Hypothalamus (tissue), 51 donors: ENCODE measurements around the gene EPS15.
A peak's percentile ranks its signal among the peaks of the same experiment; 100 is the strongest.
"Not testable (repeated sequence)": the region's sequence is repeated elsewhere in the genome, so short reads cannot be mapped to it uniquely, and the experiment has no call there.

Experiments
- DNase-seq, 51 donors: peaks; one replicate each; lab custom pipeline; 2025; lab: John Stamatoyannopoulos, UW

The EPS15 gene

GRCh38 chr1:51519048-51519864, at the start of gene EPS15:
Gene EPS15 (minus strand): TSS chr1:51519266. CDS start chr1:51519231, 35 bp downstream.
- DNase-seq, result peak; percentile 15 to 89 (median 73)

DNA sequence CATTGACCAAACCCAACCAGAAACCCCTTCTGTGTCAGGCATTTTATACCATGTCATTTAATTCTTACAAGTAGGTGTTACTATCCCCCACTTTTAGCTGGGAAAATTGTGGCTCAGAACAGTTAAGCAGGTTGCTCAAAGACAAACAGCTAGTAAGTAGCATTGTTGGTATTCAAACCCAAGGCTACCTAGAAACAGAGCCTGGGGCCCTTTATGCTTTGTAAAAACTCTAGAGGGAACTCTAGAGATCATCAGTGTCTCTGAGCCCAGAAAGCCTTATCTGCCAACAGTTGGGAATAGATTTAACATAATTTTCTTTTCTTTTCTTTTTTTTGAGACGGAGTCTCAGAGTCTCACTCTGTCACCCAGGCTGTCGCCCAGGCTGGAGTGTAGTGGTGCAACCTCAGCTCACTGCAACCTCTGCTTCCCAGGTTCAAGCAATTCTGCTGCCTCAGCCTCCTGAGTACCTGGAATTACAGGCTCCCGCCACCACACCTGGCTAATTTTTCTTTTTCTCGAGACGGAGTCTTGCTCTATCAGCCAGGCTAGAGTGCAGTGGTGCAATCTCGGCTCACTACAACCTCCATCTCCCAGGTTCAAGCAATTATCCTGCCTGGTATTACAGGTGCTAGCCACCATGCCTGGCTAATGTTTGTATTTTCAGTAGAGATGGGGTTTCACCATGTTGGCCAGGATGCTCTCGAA, 49.3 kb upstream of the EPS15 start:
- DNase-seq, result no peak

DNA sequence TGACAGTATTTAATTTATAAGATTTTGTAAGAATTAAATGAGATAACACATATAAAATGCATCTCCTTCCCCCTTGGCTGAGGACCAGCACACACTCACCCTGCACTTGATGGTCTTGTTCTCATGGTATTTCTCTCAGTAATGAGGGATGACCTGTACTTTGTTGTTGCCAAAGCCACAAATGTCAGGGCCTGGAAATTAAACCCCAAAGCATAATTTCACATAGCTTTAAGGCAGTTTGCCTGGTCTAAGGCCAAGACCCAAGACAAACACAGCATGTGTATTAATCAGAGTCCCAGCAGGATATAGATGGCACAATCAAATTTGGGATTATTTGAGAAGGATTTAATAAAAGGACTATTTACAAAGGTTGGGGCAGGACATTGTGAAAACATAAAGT, 48.6 kb upstream of the EPS15 start:
- no peak for DNase-seq

GRCh38 chr1:51566260-51566659, 47.2 kb upstream of the EPS15 start:
- DNase-seq, result no peak

DNA sequence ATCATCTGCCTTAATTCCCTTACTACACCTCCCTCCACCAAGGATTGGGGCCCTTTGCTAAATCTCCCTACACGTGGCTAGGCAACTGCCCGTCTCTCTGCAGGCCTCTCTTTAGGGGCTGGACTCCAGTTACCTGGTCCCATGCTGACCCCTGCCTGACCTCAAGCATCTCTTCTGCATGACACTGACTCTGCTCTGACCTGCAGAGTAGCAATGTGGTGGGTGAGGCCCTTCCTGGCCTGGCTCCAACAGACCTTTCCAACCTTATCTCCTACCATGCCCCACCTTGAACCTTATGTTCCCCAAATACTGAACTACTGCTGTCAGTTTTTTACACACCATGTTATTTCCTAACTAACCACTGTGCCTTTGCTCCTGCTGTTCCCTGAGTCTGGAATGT, 45.9 kb upstream of the EPS15 start:
- DNase-seq, result no peak

DNA sequence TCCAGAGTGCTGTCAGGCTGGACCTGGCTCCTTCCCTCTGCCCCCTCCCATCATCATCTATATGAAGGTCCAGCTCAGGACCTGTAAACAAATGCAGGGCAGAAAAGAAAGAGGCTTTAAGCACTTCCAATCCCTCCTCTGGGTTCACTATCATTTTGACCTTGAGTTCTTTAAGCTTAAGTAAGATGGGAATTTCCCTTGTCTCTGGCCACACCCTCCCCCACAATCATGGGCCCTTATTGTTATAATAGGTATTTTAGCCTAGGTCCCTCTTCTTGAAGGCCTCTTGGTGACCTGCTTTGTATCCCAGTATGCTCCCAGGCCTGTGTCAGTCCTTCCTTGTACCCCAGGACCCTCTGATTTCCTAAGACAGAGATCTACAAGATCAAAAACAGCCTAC, 45.1 kb upstream of the EPS15 start:
- no peak for DNase-seq

- no peak for DNase-seq
These were observed 42.6 kb upstream of the EPS15 start for GRCh38 chr1:51561702-51562101.

DNA sequence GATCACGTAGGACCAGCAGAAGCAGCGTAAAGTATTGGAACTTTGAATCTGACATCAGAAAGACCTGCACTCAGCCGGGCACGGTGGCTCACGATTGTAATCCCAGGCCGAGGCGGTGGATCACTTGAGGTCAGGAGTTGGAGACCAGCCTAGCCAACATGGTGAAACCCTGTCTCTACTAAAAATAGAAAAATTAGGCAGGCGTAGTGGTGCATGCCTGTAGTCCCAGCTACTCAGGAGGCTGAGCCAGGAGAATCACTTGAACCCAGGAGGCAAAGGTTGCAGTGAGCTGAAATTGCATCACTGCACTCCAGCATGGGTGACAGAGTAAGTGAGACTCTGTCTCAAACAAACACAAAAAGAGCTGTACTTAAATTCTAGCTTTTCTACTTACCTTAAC, 41.8 kb upstream of the EPS15 start:
- not testable (repeated sequence) for DNase-seq

- DNase-seq, result no peak
These were observed 41.0 kb upstream of the EPS15 start for GRCh38 chr1:51560034-51560433.

DNA sequence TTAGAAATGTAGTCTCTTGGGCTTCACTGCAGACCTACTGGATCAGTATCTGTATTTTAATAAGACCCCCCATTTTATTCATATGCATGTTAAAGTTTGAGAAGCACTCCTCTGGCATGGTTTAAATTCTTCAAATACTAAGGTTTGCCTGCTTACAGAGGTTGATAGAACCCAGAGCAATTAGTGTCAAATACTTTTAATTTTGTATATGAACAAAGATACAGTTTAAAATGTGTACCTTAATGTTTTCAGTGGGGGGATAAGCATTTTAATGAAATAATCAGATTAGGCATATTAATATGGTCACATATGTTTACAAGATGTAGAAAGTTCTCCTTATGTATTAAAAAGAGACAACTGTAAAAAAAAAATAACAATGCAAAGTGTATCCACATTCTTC, 40.4 kb upstream of the EPS15 start:
- no peak for DNase-seq

DNA sequence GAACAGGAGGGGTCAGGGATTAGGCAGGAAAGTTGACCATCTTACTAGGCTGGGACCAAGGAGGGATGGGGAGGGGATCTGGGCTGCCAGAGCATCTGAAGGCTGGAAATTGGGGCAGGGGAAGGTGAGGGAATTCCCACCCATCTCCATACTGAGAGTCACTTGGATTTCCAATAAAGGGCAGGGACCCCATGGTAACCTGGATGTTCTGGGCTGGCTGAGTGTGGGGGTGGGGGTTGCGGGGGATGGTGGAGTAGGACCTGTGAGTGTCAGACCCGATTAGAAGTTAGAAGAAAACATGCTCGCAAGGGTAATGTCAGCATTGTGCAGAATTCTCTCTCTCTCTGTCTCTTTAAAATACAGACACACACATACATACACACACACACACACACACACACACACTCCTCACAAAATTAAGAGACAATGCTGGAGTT, 40.0 kb upstream of the EPS15 start:
- DNase-seq, result no peak

DNA sequence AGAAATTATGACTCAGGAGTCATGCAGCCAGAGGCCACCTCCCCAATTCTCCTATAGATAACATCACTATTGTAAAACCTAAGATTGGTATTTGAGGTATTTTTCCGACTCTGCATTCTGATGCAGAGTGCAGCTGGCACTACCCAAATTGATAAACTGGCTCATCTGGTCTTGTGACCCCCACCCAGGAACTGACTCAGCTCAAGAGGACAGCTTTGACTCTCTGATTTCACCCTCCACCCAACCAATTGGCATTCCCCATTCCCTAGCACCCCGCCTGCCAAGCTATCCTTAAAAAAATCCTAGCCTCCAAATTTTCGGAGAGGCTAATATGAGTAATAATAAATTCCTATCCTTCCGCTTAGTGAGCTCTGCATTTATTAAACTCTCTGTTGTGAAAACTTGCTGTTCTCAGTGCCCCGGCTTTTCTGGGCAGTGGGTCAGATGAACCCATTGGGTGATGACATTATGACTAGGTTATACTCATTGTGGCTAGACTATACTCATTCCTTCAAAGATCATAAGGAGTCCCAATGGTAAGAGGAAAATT, 39.4 kb upstream of the EPS15 start:
- DNase-seq, result no peak

GRCh38 chr1:51557168-51557567, 38.1 kb upstream of the EPS15 start:
- no peak for DNase-seq

- DNase-seq, result no peak
These were observed 37.0 kb upstream of the EPS15 start for GRCh38 chr1:51555866-51556619.

DNA sequence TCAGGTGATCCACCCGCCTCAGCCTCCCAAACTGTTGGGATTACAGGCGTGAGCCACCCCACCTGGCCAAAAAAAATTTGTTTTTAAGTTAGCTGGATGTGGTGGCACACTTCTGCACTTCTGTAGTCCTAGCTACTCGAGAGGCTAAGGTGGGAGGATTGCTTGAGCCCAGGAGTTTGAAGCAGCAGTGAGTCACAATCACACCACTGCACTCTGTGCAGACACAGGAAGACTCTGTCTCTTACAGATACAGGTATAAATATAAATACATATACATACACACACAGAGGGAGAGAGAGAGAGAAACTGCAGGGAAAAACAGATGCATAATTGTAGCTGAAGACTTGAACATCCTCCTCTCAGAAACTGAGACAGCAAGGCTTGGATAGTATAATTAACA, 34.8 kb upstream of the EPS15 start:
- no peak for DNase-seq

DNA sequence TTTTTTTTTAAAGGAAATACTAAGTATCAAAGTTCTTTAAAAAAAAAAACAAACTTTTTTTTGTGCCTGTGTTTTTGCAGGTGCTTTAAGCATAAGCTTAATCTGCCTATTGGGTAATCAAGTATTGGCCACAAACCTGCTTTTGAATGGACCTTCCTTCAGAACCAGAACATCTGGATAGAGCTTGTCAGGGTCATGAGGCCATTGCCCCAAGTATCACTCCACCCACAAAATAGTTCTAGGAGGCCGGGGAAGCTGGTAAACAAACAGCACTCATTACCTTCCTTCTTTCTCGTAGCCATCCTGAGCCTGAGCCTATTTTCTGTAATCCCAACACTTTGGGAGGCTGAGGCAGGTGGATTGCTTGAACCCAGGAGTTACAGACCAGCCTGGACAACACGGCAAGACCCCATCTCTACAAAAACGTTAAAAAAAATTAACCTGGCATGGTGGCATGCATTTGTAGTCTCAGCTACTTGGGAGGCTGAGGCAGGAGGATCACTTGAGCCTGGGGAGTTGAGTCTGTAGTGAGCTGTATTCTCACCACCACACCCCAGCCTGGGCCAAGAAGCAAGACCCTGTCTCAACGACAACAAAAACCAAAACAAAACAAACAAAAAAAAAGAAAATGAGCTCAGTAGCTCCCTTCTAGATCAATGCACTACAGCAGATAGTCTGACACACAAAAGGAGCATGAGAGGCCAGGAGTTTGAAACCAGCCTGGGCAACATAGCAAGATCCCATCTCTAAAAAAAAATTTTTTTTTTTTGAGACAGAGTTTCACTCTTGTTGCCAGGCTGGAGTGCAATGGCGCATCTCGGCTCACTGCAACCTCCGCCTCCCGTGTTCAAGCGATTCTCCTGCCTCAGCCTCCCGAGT, 34.1 kb upstream of the EPS15 start:
- no peak for DNase-seq

DNA sequence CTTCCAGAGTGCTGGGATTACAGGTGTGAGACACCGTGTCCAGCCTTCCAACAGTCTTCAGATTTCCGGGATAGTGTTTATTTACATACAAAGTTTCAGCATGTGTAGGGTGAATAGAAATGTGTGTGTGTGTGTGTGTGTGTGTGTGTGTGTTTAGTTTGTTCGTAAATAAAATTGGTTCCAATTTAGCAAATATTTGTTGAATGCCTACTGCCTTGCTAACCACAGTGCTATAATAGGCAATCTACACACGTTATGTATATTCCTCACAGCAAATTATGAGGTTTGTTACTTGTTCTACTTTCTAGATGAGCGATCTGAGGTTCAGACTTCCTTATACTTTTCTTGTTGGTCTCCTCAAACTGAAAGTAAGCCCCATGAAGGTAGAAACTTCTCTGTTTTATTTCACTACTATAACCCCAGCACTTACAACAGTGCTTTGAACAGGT, 32.8 kb upstream of the EPS15 start:
- no peak for DNase-seq

- no peak for DNase-seq
These were observed 32.0 kb upstream of the EPS15 start for GRCh38 chr1:51551081-51551480.

- DNase-seq, result no peak
These were observed 30.8 kb upstream of the EPS15 start for GRCh38 chr1:51549901-51550300.

DNA sequence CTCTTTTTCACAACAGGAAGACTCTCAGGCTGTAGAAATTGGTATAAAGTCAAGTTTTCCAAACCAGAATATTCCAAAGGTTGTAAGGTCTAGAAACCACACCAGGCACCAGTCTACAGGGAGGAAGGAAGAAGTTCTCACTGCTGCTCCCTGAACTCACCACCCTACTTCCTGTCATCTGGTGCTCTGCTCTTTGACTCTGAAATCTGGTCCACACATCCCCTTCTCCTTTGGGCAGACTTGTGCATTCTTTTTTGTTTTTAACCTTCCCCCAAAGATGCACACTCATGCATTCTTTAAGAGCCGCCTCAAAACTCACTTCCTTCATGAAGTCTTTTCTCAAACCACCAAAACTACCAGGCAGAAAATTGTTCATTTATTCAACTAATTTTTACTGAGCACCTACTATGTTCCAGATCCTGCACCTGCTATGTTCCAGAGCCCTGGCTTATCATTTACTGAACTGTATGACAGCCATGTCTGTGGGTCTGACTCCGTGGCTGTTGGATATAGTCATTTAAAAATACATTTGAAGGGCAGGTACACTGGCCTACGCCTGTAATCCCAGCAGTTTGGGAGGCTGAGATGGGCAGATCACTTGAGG, 30.1 kb upstream of the EPS15 start:
- no peak for DNase-seq
